Endothelial cell of umbilical vein (primary cell): ENCODE measurements around the gene KIF3B. TPM values are rescaled to one million over a fixed set of nuclear protein-coding genes. Genes with fewer than 3 reads are reported as not detected.

Experiments used
- BruUV-seq: library from RNA; stranded (reverse); fragments of 400-500 nt; replicated peaks from 2 replicates; lab custom pipeline; 2021; lab: Mats Ljungman, UMichigan
- CTCF ChIA-PET: fragments of 300-600, 350-600 bp; sonication (Branson Sonifier 250); formaldehyde crosslinking; loops from one replicate; lab custom pipeline; 2021; ENCODE audit warnings: antibody characterized with exemption, inconsistent platforms; lab: Charles Lee
- POLR2A ChIA-PET: fragments of 300-600, 350-600 bp; sonication (Branson Sonifier 250); formaldehyde crosslinking; loops from one replicate; lab custom pipeline; 2021; ENCODE audit warnings: antibody characterized with exemption, inconsistent platforms; lab: Charles Lee
- DNase-seq: peaks from one replicate; pipeline ENCODE4 v3.0.0-alpha.2; 2011; ENCODE audit warnings: low read depth, low spot score
- FAIRE-seq: peaks from 2 replicates; lab custom pipeline; 2011; peaks lifted over from hg19 to GRCh38; lab: Jason Lieb, UNC
- H2AFZ ChIP-seq: 2 replicates; pipeline ENCODE4 v1.6.0; 2012; ENCODE audit warnings: low read depth, low read length, control low read depth, inconsistent platforms
- H3K27ac ChIP-seq: 2 replicates; pipeline ENCODE4 v1.5.1; 2011; ENCODE audit warnings: low read depth, mild to moderate bottlenecking, control low read depth, low read length, moderate library complexity; ENCODE audit not compliant: insufficient read depth
- H3K27me3 ChIP-seq, 2 experiments: 2 replicates each; pipeline versions ENCODE4 v1.6.0 to v1.6.1; 2011; ENCODE audit warnings: low read length in 2 of 2, mixed read lengths in 1 of 2; ENCODE audit not compliant: control insufficient read depth in 2 of 2, insufficient read depth in 2 of 2
- H3K36me3 ChIP-seq, 2 experiments: 2 replicates in 1 of 2; 3 replicates in 1 of 2; pipeline ENCODE4 v1.5.1; 2011; ENCODE audit warnings: low read length in 2 of 2, mild to moderate bottlenecking in 1 of 2, moderate library complexity in 1 of 2; ENCODE audit not compliant: control insufficient read depth in 2 of 2, insufficient read depth in 2 of 2; ENCODE audit errors: extremely low read depth in 1 of 2
- H3K4me1 ChIP-seq: 3 replicates; pipeline ENCODE4 v1.5.1; 2011; ENCODE audit warnings: mild to moderate bottlenecking, low read length; ENCODE audit not compliant: control insufficient read depth, insufficient read depth; ENCODE audit errors: extremely low read depth
- H3K4me2 ChIP-seq: 2 replicates; pipeline ENCODE4 v1.6.1; 2011; ENCODE audit warnings: low read length, control low read depth, mixed read lengths; ENCODE audit not compliant: insufficient read depth
- H3K4me3 ChIP-seq, 3 experiments: fragments of 200-600 bp in 1 of 3; sonication (generic), shearing (Covaris generic) in 1 of 3; replicated peaks in 1 of 3; 2 replicates each; pipeline ENCODE4 v1.5.1; 2011 to 2016; ENCODE audit warnings: control low read depth in 3 of 3, low read length in 3 of 3, mild to moderate bottlenecking in 2 of 3, inconsistent platforms in 1 of 3, low read depth in 1 of 3, moderate library complexity in 1 of 3; ENCODE audit not compliant: insufficient read depth in 1 of 3
- H3K79me2 ChIP-seq: 2 replicates; pipeline ENCODE4 v1.6.0; 2012; ENCODE audit warnings: low read length, inconsistent platforms; ENCODE audit not compliant: control insufficient read depth, insufficient read depth
- H3K9ac ChIP-seq: replicated peaks from 2 replicates; pipeline ENCODE3; 2011; ENCODE audit warnings: low read length, control low read depth; ENCODE audit not compliant: insufficient read depth; ENCODE audit errors: extremely low read depth
- H3K9me1 ChIP-seq: replicated peaks from 3 replicates; pipeline ENCODE4 v1.6.0; 2011; ENCODE audit warnings: mild to moderate bottlenecking, low read length; ENCODE audit not compliant: control insufficient read depth, insufficient read depth; ENCODE audit errors: extremely low read depth
- H3K9me3 ChIP-seq: replicated peaks from 2 replicates; pipeline ENCODE4 v1.5.1; 2012; ENCODE audit warnings: low read length, inconsistent platforms; ENCODE audit not compliant: control insufficient read depth, insufficient read depth
- H4K20me1 ChIP-seq: replicated peaks from 2 replicates; pipeline ENCODE3; 2011; ENCODE audit warnings: mild to moderate bottlenecking, low read length; ENCODE audit not compliant: control insufficient read depth, insufficient read depth; ENCODE audit errors: extremely low read depth
- EZH2 ChIP-seq: IDR thresholded peaks from 2 replicates; pipeline ENCODE4 v1.6.1; 2012; ENCODE audit warnings: borderline replicate concordance, low read depth, mild to moderate bottlenecking, moderate library complexity, low read length, inconsistent platforms; ENCODE audit not compliant: severe bottlenecking
- FOS ChIP-seq: IDR thresholded peaks from 2 replicates; pipeline ENCODE4 v1.6.1; 2011; ENCODE audit warnings: mild to moderate bottlenecking, low read length, moderate library complexity, borderline replicate concordance; ENCODE audit not compliant: insufficient read depth
- GATA2 ChIP-seq: IDR thresholded peaks from 2 replicates; pipeline ENCODE4 v1.7.0; 2011; ENCODE audit warnings: low read depth, mild to moderate bottlenecking, moderate library complexity, mixed read lengths, low read length; ENCODE audit not compliant: insufficient read length, insufficient read depth
- JUN ChIP-seq: IDR thresholded peaks from 2 replicates; pipeline ENCODE4 v1.6.1; 2011; ENCODE audit warnings: borderline replicate concordance, low read depth; ENCODE audit not compliant: insufficient read length, insufficient read depth
- MYC ChIP-seq: IDR thresholded peaks from one replicate; pipeline ENCODE4 v1.6.1; 2011; ENCODE audit warnings: mild to moderate bottlenecking, low read depth, low read length
- POLR2A ChIP-seq: IDR thresholded peaks from 2 replicates; pipeline ENCODE4 v1.6.1; 2012; ENCODE audit warnings: low read depth, mild to moderate bottlenecking, control low read depth, low read length
- POLR2AphosphoS5 ChIP-seq: IDR thresholded peaks from 2 replicates; pipeline ENCODE4 v1.6.1; 2012; ENCODE audit warnings: low read depth, mild to moderate bottlenecking, control low read depth, low read length, moderate library complexity; ENCODE audit not compliant: insufficient read depth
- dilution Hi-C: fragments of 300-500 bp; cut with MboI; formaldehyde crosslinking; loops from one replicate; pipeline ENCODE4 v1.15.0; 2019; ENCODE audit warnings: low sequenced_read_pairs; ENCODE audit not compliant: extremely low pct_ligation_motif_present
- intact Hi-C: fragments of 100-400 bp; cut with micrococcal nuclease; formaldehyde crosslinking; loops from one replicate; pipeline ENCODE4 v1.10.0; 2022
- polyA plus RNA-seq, 4 experiments: library from polyadenylated mRNA; depleted of rRNA in 3 of 4; stranded (reverse) in 3 of 4; unstranded in 1 of 4; fragments of >200 nt; gene quantifications; 2 replicates each; pipeline versions ENCODE4 v1.2.1 to v1.2.3, GENCODE V29; 2011 to 2012; ENCODE audit warnings: missing spikeins in 1 of 4
- total RNA-seq: library from RNA; stranded (reverse); gene quantifications from 2 replicates; pipeline ENCODE4 v1.2.3, GENCODE V29; 2021
- TF ChIP-seq, protein P1 (sequence below): IDR thresholded peaks from 2 replicates; pipeline ENCODE4 v1.6.1; 2011; ENCODE audit not compliant: insufficient read depth, insufficient read length
- TF ChIP-seq, protein P2 (sequence below), 2 donors: IDR thresholded peaks; 1 replicate in 1 of 2; 2 replicates in 1 of 2; pipeline ENCODE4 v1.5.1; 2011; ENCODE audit warnings: low read length in 2 of 2, mild to moderate bottlenecking in 2 of 2, moderate library complexity in 2 of 2, control low read depth in 1 of 2, inconsistent platforms in 1 of 2, low read depth in 1 of 2; ENCODE audit not compliant: insufficient read depth in 1 of 2; ENCODE audit errors: extremely low read depth in 1 of 2

The KIF3B gene
- total and polyA plus RNA-seq, 2 donors (not counting 3 experiments of a cell fraction or from before 2014, with no cell fraction given) = 14.5 to 25.1 TPM

DNA sequence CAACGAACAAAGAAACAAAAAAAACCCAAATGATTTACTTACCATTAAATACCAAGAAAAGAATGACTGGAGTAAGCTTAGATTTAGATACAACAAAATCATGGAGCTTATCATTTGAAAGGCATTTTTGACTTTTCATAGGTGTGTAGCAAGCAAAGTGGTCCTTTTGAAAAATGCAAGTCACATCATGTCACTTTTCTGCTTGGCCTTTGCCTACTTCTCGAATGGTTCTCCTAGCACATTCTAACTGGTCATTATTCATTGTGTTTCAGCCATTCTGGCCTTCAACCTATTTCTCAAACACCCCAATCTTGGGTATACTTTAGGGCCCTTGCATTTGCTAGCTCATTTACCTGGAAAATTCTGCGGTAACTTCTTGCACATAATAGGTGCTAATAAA, 103.3 kb downstream of the KIF3B start:
- CTCF ChIA-PET = no interaction called here
- no TSS peak for BruUV-seq

More for the DNA sequence above, 103.3 kb downstream of the KIF3B start:
- Histone ChIP-seq H3K27me3 (no peaks in the 10 kb centered on the region), H3K4me2 (no peak overlapping the region), H3K9me1 (no peaks in the 10 kb centered on the region), H2AFZ (no peak overlapping the region), H3K9me3 (no peaks in the 10 kb centered on the region), H3K27ac (no peak overlapping the region), H3K4me3 (no peak overlapping the region), H3K9ac (no peak overlapping the region), H3K36me3 (no peaks in the 10 kb centered on the region), H3K79me2 (peaks cover 52% of the 10 kb centered on the region), H4K20me1 (no peaks in the 10 kb centered on the region), H3K4me1 (peaks cover 10% of the 10 kb centered on the region)
- intact Hi-C loops = no loop called here
- DNase-seq (no peak), FAIRE-seq (no peak)
- TF ChIP-seq GATA2 = no peak
- TF ChIP-seq, protein P1, sequence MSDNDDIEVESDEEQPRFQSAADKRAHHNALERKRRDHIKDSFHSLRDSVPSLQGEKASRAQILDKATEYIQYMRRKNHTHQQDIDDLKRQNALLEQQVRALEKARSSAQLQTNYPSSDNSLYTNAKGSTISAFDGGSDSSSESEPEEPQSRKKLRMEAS = no peak
- no peak for TF ChIP-seq MYC
- TF ChIP-seq, protein P2, sequence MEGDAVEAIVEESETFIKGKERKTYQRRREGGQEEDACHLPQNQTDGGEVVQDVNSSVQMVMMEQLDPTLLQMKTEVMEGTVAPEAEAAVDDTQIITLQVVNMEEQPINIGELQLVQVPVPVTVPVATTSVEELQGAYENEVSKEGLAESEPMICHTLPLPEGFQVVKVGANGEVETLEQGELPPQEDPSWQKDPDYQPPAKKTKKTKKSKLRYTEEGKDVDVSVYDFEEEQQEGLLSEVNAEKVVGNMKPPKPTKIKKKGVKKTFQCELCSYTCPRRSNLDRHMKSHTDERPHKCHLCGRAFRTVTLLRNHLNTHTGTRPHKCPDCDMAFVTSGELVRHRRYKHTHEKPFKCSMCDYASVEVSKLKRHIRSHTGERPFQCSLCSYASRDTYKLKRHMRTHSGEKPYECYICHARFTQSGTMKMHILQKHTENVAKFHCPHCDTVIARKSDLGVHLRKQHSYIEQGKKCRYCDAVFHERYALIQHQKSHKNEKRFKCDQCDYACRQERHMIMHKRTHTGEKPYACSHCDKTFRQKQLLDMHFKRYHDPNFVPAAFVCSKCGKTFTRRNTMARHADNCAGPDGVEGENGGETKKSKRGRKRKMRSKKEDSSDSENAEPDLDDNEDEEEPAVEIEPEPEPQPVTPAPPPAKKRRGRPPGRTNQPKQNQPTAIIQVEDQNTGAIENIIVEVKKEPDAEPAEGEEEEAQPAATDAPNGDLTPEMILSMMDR (IDR thresholded peaks at IDR 0.05; ENCODE audit: extremely low read depth in 1 of 2, insufficient read depth in 1 of 2, low read depth in 1 of 2, low read length in 2 of 2) = no peak
- TF ChIP-seq POLR2AphosphoS5 = no peak
- no peak for TF ChIP-seq FOS
- TF ChIP-seq JUN = no peak
- no peak for TF ChIP-seq POLR2A
- TF ChIP-seq EZH2 = no peak
- POLR2A ChIA-PET = no interaction called here
- dilution Hi-C loops = no loop called here
